ENCODE data around the gene EGLN2.
A peak's percentile ranks its signal among the peaks of the same experiment; 100 is the strongest.
"Not testable (repeated sequence)": the region's sequence is repeated elsewhere in the genome, so short reads cannot be mapped to it uniquely, and the experiment has no call there.

The EGLN2 gene

DNA sequence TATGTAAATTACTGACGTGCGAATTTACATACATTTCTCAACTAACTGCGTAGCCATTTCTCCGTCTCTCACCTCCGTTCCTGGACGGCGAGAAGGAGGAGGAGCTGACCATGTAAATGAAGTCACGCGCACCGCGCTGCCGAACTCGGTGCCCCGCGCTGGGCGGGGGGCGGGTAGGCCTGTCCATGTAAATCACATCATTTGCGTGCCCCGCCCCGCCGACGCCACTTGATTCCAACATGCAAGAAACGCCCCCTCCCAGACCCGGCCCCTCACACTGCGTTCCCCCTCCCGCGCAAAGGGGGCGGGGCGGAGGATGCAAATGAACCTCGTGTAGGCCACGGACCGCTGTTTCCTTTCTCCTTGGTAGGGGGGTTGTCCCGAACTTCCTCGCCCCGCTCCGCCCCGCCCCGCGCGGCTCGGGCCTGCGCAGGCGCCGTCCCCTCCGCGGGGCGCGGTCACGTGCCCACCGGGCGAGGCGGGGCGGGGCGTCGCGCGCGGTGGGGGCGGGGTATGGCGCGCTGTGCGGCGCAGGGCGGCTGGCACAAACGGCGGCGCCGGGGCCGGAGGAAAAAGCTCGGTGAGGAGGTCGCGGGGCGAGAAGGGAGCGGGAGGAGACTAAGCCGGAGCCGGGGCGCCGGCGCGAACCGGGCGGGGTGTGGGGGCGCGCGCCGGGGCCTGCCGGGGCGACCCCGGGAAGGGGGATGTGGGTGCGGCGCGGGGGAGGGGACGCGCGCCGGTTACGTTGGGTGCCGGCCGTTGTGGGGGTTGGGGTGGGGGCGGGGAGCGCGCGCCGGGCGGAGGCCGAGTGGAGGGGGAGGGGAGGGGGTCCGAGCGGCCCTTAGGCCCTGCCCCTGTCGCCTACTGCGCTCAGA, at the start of gene EGLN2:
Gene EGLN2 (plus strand): TSS at position 509 of the 875 bp plus-strand sequence. CDS start 1,382 bp downstream, outside the sequence.
- DNase-seq (ENCODE audit: low spot score) = peak; percentile 98

DNA sequence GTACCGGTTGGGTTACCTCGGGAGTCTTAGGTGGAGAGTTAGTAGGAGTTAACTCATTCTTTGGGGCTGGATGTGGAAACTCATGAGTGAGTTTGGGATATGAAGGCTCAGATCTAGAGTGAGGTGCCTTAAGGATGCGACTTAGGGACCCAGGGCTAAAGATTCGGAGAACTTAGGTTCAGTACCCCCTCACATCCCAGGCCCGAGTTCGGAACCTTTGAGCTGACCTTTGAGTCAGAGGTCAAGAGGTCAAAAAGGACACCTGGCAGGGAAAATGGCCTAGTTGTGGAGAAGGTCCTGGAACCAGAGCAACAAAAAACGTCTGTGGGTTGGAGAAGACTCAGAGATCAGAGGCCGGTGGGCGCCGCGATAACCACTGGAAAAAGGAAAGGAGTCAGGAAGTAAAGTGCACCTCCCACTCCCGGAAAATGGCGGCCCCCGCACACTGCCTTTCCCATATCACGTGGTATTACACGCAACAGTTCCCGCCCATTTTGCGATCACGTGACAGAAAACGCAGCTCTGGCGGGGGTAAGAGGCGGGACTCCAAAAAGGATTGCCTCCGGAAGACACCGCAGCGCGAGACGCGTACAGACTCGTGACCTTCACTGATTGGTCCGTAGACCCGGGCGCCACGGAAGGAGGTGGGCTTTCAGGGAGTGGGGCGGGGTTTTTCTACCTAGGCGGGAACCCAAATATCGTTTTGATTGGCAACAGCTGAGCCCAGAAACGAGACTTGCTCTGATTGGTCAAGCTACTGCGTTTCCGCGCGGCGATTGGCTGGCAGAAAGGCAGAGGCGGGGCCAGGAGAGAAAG, 48.7 kb upstream of the EGLN2 start, which contains the start of gene ACTMAP:
Gene ACTMAP (minus strand): TSS at position 420 of the 816 bp plus-strand sequence. CDS start 674 bp downstream, outside the sequence.
- peak; percentile 99 for DNase-seq (ENCODE audit: low spot score)

DNA sequence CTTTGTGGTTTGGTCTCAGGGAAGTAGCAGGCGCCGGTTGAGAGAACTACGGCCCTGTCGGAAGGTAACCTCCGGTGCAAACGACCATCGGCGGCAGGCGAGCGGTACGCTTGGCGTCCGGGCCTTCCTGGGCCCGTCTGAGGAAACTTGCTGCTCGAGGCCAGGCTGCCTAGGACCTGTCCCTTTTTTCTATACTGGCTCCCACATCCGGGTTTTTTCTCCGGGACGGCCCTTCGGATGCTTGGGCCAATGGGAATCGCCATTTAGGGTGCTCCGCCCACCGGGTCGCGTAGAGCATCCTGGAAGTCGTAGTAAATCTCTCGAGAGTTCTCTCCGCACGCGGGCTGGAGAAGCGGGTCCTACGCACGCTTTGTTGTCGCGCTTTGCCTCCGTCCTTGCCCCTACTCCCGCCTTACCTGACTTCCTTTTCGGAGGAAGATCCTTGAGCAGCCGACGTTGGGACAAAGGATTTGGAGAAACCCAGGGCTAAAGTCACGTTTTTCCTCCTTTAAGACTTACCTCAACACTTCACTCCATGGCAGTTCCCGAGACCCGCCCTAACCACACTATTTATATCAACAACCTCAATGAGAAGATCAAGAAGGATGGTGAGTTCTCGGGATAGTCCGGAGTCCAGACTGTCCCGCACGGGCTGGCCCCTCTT, 48.0 kb upstream of the EGLN2 start, which contains the start of gene SNRPA:
Gene SNRPA (plus strand): TSS at position 330 of the 664 bp plus-strand sequence. CDS start 206 bp downstream, at position 536.
- DNase-seq (ENCODE audit: low spot score) = peak; percentile 97

DNA sequence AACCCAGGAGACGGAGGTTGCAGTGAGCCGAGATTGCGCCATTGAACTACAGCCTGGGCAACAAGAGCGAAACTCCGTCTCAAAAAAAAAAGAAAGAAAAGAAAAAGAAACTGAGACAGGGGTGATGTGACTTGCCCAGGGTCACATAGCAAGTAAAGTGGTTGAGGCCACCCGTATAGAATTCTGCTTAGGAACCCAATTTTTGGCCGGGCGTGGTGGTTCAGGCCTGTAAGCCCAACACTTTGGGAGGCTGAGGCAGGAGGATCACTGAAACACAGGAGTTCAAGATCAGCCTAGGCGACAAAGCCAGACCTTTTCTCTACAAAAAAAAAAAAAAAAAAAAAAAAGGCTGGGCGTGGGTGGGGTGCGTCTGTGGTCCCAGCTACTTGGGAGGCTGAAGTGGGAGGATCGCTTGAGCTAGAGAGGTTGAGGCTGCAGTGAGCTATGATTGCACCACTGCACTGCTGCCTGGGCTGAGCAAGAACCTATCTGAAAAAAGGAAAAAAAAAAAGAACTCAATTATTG, 46.7 kb upstream of the EGLN2 start:
- no peak for DNase-seq (ENCODE audit: low spot score)

DNA sequence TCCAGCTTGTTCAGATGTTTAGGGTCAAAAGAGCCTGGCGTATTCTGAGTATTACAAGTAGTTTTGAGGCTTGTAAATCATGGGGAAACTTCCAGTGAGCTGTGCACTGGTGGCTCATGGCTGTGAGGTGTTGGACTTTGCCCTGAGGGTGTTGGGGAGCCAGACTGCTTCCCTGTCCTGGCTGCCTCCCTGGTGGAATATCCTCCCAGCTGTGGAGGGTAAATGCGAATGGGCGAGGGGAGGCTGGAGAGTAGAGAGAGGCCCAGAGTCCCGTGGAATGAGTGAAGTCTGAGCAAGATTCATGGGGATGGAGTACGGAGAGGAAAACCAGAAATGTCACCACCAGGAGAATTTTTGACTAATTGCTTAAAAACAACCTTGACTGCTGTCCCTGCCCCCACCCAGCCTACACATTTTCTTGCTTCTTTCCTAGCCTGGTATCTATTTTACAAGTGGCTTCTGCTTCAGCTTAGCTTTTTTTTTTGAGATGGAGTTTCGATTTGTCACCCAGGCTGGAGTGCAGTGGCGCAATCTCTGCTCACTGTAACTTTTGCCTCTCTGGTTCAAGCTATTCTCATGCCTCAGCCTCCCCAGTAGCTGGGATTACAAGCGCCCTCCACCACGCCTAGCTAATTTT, 44.3 kb upstream of the EGLN2 start:
- no peak for DNase-seq (ENCODE audit: low spot score)

DNA sequence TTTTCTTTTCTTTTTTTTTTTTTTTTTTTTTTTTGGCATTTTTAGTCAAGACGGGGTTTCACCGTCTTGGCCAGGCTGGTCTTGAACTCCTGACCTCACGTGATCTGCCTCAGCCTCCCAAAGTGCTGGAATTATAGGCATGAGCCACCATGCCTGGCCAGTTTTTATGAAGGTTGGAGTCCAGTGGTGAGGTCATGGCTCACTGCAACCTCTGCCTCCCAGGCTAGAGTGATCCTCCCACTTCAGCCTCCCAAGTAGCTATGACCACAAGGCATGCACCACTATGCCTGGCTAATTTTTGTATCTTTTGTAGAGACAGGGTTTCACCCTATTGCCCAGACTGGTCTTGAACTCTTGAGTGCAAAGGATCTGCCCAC, 43.8 kb upstream of the EGLN2 start:
- DNase-seq (ENCODE audit: low spot score) = no peak

DNA sequence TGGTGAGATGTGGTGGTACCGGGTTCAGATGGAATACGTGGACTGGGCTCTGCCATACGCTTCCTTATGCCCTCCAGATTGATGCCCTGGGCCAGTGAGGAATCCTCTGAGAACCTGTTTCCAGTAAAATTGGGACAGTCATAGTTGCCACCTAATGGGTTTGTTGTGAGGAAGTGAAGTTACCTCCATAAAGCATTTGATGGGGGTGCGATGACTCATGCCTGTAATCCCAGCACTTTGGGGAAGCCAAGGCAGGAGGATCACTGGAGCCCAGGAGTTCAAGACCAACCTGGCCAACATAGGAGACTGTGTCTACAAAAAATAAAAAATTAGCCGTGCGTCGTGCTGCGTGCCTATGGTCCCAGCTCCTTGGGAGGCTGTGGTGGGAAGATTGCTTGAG, 43.2 kb upstream of the EGLN2 start:
- no peak for DNase-seq (ENCODE audit: low spot score)

DNA sequence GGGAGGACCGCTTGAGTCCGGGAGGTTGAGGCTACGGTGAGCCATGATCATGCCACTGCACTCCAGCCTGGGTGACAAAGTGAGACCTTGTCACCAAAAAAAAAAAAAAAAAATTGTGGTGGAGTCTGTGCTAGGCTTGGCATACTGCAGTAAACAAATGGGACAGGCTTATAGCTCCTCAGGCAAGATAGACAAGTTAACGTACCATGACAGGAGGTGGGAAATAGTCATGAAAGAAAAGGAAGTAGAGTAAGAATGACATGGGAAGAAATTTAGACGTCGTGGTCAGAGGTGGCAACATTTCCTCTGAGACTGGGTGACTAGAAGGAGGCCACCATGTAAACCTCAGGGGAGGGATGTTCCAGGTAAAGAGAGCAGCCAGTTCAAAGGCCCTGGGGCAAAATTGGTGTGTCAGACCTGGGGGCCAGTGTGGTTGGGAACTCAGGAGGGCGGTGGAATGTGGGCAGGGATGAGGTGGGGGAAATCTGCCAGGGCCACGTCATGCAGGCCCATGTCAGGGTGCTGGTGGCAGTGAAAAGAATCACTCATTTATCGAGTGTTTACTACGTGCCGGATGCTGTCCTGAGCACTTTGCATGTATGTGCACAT, 42.4 kb upstream of the EGLN2 start:
- no peak for DNase-seq (ENCODE audit: low spot score)

DNA sequence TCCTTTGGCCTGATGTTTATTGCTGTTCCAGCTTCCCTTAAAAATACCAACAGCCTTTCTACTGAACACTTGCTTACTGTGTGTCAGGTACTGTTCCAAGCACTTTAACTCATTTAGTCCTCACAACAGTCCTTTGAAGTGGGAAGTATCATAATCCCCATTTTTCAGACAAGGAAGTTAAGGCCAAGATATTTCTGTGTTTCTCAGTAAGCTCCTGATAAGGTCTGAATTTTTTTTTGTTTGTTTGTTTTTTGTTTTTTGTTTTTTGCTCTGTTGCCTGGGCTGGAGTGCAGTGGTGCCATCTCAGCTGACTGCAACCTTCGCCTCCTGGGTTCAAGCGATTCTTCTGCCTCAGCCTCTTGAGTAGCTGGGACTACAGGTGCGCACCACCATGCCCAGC, 40.5 kb upstream of the EGLN2 start:
- DNase-seq (ENCODE audit: low spot score) = no peak

DNA sequence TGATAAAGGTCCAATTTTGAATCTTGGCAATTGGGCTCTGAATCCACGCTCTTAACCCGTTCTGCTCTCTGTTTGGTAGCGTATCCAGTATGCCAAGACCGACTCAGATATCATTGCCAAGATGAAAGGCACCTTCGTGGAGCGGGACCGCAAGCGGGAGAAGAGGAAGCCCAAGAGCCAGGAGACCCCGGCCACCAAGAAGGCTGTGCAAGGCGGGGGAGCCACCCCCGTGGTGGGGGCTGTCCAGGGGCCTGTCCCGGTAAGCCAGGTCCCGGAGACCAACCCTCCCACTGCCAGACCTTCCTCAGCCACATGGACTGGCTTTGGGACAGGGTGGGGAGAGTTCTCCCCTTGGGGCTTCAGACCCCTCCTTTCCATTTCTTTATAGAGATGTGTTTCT, 39.6 kb upstream of the EGLN2 start:
- DNase-seq (ENCODE audit: low spot score) = no peak

DNA sequence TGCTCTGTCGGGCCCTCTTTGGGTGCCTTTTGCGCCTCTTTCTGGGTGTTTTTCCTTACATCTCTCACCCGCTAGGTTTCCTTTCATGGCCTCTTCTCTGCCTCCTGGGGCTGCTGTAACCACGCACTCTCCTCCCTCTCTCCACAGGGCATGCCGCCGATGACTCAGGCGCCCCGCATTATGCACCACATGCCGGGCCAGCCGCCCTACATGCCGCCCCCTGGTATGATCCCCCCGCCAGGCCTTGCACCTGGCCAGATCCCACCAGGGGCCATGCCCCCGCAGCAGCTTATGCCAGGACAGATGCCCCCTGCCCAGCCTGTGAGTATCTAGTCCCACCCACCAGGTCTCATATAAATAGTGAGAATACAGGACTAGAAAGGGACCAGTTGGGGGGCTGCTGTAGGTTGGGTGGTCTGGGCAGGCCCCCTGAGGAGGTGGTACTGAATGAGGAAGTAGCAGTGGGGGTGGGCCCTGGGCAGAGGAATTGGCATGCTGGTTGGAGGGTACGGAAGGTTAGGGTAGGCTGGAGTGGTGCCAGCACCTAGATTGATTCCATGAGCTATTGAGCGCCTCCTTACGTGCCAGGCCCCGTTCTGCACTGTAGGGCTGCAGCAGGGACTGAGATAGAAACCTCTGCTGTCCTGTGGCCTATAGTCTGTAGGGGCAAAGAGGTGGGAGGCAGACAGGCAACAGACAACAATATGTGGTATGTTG, 36.1 kb upstream of the EGLN2 start:
- DNase-seq (ENCODE audit: low spot score) = no peak

DNA sequence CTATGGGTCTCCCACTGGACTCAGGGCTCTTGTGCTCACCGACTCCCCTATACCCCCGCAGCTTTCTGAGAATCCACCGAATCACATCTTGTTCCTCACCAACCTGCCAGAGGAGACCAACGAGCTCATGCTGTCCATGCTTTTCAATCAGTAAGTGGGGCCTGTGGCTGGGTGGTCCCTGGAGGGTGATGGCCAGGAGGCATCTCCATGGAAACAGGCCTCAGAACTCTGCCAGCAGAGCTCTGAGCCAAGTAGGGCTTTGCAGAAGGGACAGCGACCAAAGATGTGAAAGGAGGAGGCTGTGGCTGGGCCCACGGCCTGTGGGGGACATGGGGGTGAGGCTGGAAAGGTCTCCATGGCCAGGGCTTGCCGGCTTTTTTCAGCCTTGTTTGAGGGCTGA, 35.5 kb upstream of the EGLN2 start:
- no peak for DNase-seq (ENCODE audit: low spot score)

DNA sequence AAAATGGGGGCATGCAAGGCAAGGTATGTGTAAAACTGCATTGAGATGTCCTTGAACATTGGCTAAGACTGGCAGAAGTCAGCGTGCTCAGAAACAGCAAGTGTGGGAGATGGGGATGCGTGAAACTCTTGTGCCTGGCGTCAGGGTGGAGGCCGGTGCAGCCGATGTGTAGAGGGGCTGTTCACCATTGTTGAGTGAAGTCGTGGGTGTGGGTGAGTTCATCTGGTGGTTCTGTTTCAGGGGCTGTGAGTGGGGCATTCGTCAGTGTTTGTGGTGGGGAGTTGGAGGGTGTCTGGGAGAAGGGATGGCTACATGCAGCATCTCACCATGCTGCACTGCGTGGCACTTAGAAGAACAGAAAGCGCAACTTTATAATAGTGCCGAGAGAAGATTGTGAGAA, 35.0 kb upstream of the EGLN2 start:
- DNase-seq (ENCODE audit: low spot score) = no peak

DNA sequence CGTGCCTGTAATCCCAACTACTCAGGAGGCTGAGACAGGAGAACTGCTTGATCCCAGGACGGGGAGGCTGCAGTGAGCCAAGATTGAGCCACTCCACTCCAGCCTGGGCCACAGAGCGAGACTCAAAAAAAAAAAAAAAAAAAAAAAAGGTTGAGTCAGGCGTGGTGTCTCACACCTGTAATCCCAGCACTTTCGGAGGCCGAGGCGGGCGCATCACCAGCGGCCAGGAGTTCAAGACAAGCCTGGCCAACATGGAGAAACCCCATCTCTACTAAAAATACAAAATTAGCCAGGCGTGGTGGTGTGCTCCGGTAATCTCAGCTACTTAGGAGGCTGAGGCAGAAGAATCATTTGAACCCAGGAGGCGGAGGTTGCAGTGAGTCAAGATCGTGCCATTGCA, 32.6 kb upstream of the EGLN2 start:
- not testable (repeated sequence) for DNase-seq (ENCODE audit: low spot score)

DNA sequence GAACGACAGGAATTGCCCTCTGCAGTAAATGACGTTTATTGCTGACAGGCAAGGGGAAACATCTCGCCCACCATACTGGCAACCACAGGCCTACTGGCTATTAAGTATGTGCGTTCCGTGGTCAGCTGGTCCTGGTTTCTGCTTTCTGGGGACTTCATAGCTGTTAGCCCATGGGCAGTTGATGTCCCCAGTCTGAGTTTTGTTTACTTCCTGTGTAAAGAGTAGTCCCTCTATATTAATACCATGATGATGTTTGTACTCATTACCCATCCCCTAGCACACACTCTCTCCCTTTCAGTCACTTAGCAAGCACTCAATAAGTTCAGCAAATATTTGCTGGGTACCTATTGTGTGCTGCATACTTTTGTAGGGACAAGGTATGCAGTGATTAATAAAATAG, 30.1 kb upstream of the EGLN2 start:
- DNase-seq (ENCODE audit: low spot score) = no peak

DNA sequence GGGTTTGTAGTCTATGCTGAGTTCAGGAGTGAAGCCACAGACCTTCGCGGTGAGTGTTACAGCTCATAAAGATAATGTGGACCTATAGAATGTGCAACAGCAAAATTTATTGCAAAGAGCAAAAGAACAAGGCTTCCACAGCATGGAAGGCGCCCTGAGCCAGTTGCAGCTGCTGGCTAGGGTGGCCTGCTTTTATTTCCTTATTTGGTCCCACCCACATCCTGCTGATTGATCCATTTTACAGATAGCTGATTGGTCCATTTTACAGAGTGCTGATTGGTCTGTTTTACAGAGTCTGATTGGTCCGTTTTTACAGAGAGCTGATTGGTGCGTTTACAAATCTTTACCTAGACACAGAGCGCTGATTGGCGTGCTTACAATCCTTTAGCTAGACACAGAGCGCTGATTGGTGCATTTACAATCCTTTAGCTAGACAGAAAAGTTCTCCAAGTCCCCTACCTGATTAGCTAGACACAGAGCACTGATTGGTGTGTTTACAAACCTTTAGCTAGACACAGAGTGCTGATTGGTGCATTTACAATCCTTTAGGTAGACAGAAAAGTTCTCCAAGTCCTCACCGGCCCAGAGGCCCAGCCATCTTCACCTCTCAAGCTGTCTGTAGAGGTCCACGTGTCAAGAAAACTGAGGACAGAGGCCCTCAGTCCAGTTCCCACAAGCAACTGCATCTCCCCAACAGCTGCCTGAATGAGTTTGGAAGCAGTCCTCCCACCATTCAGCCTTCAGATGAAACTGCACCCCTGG, 27.7 kb upstream of the EGLN2 start:
- DNase-seq (ENCODE audit: low spot score) = not testable (repeated sequence)

DNA sequence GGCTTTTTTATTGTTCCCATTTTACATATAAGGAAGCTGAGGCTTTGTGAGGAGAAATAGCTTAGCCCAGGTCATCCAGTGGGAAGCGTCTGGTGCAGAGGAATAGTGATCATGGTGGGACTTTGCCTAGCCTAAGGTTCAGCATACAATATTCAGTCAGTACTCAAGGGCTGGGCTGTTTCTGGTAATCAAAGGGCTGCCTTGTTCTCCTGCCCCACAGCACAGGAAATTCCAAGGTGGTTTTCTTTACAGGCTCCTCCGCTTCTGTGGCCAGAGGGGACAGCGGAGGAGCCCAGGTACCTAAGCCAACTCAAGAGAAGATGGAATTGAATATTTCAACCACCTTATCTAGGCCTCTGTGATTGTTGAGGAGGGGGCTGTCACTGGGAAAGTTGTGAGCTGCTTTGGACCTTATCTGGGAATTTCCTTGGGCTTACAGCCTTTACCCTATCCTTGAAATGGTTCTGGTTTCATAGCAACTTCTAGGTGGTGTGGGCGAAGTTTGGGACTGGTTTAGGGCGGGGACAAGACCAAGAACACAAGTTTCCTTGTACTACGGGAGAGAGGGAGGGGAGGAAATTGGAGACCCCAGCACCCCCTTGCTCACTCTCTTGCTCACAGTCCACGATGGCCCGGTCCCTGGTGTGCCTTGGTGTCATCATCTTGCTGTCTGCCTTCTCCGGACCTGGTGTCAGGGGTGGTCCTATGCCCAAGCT, 23.9 kb upstream of the EGLN2 start, which contains the start of gene MIA:
Gene MIA (plus strand): TSS at position 606 of the 716 bp plus-strand sequence. CDS start 22 bp downstream, at position 628.
- no peak for DNase-seq (ENCODE audit: low spot score)

DNA sequence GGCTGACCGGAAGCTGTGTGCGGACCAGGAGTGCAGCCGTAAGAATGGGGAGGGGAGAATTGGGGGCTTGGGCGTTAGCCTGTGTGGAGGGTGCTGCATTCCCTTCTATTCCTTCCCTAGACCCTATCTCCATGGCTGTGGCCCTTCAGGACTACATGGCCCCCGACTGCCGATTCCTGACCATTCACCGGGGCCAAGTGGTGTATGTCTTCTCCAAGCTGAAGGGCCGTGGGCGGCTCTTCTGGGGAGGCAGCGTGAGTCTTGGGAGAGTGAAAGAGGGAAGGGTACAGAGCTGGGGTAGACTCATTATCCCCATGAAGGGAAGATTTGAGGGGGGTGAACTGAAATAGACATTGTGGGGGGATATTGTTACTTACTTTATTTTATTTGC, 23.4 kb upstream of the EGLN2 start:
- no peak for DNase-seq (ENCODE audit: low spot score)

DNA sequence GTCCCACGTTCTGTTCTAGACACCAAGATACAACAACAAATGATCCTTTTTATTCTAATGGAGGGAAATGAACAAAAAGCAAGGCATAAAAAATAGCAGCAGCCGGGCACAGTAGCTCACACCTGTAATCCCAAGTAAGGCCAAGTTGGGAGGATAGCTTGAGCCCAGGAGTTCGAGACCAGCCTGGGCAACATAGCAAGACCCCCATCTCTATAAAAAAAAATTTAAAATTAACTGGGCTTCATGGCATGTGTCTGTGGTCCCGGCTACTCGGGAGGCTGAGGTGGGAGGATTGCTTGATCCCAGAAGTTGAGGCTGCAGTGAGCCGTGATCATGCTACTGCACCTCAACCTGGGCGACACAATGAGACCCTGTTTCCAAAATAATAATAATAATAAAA, 22.6 kb upstream of the EGLN2 start:
- DNase-seq (ENCODE audit: low spot score) = no peak

Data from GM03348 (cell line).